Fibroblast of lung (primary cell): ENCODE results near the gene CASKIN1. TPM values are rescaled to one million over a fixed set of nuclear protein-coding genes. Genes with fewer than 3 reads are reported as not detected.

ENCODE experiments used
- DNase-seq, 2 donors: peaks; one replicate each; pipeline versions ENCODE4 v3.0.0 to v3.0.0-alpha.2; 2010; ENCODE audit warnings: low read depth in 2 of 2
- H2AFZ ChIP-seq: 2 replicates; pipeline ENCODE4 v1.5.1; 2012; ENCODE audit warnings: low read length, control low read depth, inconsistent platforms
- H3K27ac ChIP-seq: 2 replicates; pipeline ENCODE4 v1.5.1; 2011; ENCODE audit warnings: low read length, control low read depth; ENCODE audit not compliant: insufficient read depth
- H3K27me3 ChIP-seq: 2 replicates; pipeline ENCODE4 v1.5.1; 2011; ENCODE audit warnings: mild to moderate bottlenecking, low read length; ENCODE audit not compliant: control insufficient read depth, insufficient read depth
- H3K36me3 ChIP-seq: 2 replicates; pipeline ENCODE4 v1.5.1; 2011; ENCODE audit warnings: low read length; ENCODE audit not compliant: control insufficient read depth, insufficient read depth
- H3K4me1 ChIP-seq: 2 replicates; pipeline ENCODE4 v1.5.1; 2011; ENCODE audit warnings: low read length; ENCODE audit not compliant: control insufficient read depth, insufficient read depth; ENCODE audit errors: extremely low read depth
- H3K4me2 ChIP-seq: 2 replicates; pipeline ENCODE4 v1.5.1; 2011; ENCODE audit warnings: low read length, control low read depth; ENCODE audit not compliant: insufficient read depth; ENCODE audit errors: extremely low read depth
- H3K4me3 ChIP-seq, 4 experiments: fragments of 200-600 bp in 1 of 4; sonication (generic) in 1 of 4; replicated peaks in 1 of 4; 2 replicates each; pipeline ENCODE4 v1.5.1; 2011 to 2016; ENCODE audit warnings: low read length in 4 of 4, low read depth in 3 of 4, mild to moderate bottlenecking in 3 of 4, control low read depth in 2 of 4, inconsistent platforms in 1 of 4, mixed read lengths in 1 of 4; ENCODE audit not compliant: insufficient read depth in 1 of 4; ENCODE audit errors: control extremely low read depth in 1 of 4
- H3K79me2 ChIP-seq: 2 replicates; pipeline ENCODE4 v1.5.1; 2012; ENCODE audit warnings: mild to moderate bottlenecking, low read length, inconsistent platforms; ENCODE audit not compliant: control insufficient read depth, insufficient read depth
- H3K9ac ChIP-seq: 2 replicates; pipeline ENCODE4 v1.5.1; 2011; ENCODE audit warnings: mild to moderate bottlenecking, low read length, control low read depth; ENCODE audit not compliant: insufficient read depth
- H3K9me3 ChIP-seq: 2 replicates; pipeline ENCODE4 v1.5.1; 2012; ENCODE audit warnings: low read depth, low read length; ENCODE audit not compliant: control insufficient read depth, insufficient read depth
- H4K20me1 ChIP-seq: 2 replicates; pipeline ENCODE4 v1.5.1; 2011; ENCODE audit warnings: low read length; ENCODE audit not compliant: control insufficient read depth, insufficient read depth; ENCODE audit errors: extremely low read depth
- CTCF ChIP-seq, 2 donors: IDR thresholded peaks in 1 of 2; conservative IDR thresholded peaks in 1 of 2; 1 replicate in 1 of 2; 2 replicates in 1 of 2; pipeline ENCODE4 v1.5.1; 2011 to 2012; ENCODE audit warnings: low read length in 2 of 2, control low read depth in 1 of 2, inconsistent platforms in 1 of 2, low read depth in 1 of 2, mild to moderate bottlenecking in 1 of 2
- EZH2 ChIP-seq: IDR thresholded peaks from 2 replicates; pipeline ENCODE4 v1.5.1; 2012; ENCODE audit warnings: low read length, control low read depth, mild to moderate bottlenecking; ENCODE audit errors: missing control alignments
- polyA plus RNA-seq, 2 donors: library from polyadenylated mRNA; depleted of rRNA in 1 of 2; stranded (reverse) in 1 of 2; unstranded in 1 of 2; fragments of >200 nt; gene quantifications; 2 replicates each; pipeline ENCODE4 v1.2.1, GENCODE V29; 2011 to 2012; ENCODE audit warnings: missing spikeins in 1 of 2
- total RNA-seq: library from RNA; depleted of rRNA; stranded (reverse); fragments of >200 nt; gene quantifications from 2 replicates; pipeline ENCODE4 v1.2.1, GENCODE V29; 2014

CASKIN1 gene
- total and polyA plus RNA-seq, 2 donors (not counting 1 experiment from before 2014, with no cell fraction given) = 0.01 to 0.17 TPM

GRCh38 chr16:2167068-2167638 lies 29.3 kb downstream of the CASKIN1 start:
- no peak overlapping the region for H2AFZ ChIP-seq
- H3K36me3 ChIP-seq = peaks cover 26% of the 10 kb centered on the region
- H3K79me2 ChIP-seq = peaks cover 31% of the 10 kb centered on the region
- no peaks in the 10 kb centered on the region for H3K4me1 ChIP-seq
- H3K4me3 ChIP-seq = no peak overlapping the region
- no peak overlapping the region for H3K9ac ChIP-seq
- DNase-seq = no peak
- TF ChIP-seq CTCF (conservative IDR thresholded peaks at IDR 0.05 in 1 of 2, IDR thresholded peaks at IDR 0.05 in 1 of 2; ENCODE audit: low read depth in 1 of 2, low read length in 2 of 2) (no peak), EZH2 (no peak)
- no peak overlapping the region for H3K27ac ChIP-seq
- H3K4me2 ChIP-seq = no peak overlapping the region
- no peaks in the 10 kb centered on the region for H4K20me1 ChIP-seq
- H3K27me3 ChIP-seq = no peaks in the 10 kb centered on the region
- H3K9me3 ChIP-seq = no peaks in the 10 kb centered on the region

- Histone ChIP-seq H3K27ac (no peak overlapping the region), H3K4me2 (no peak overlapping the region), H4K20me1 (no peaks in the 10 kb centered on the region), H3K27me3 (no peaks in the 10 kb centered on the region), H2AFZ (no peak overlapping the region), H3K9me3 (no peaks in the 10 kb centered on the region), H3K36me3 (peaks cover 23% of the 10 kb centered on the region), H3K4me3 (no peak overlapping the region), H3K4me1 (peaks cover 2% of the 10 kb centered on the region), H3K79me2 (peaks cover 37% of the 10 kb centered on the region), H3K9ac (no peak overlapping the region)
- TF ChIP-seq CTCF (conservative IDR thresholded peaks at IDR 0.05 in 1 of 2, IDR thresholded peaks at IDR 0.05 in 1 of 2; ENCODE audit: low read depth in 1 of 2, low read length in 2 of 2) (no peak), EZH2 (no peak)
- no peak for DNase-seq
Measured at GRCh38 chr16:2166263-2167067, 29.9 kb downstream of the CASKIN1 start.

GRCh38 chr16:2165861-2166260 lies 30.5 kb downstream of the CASKIN1 start:
- Histone ChIP-seq H4K20me1 (no peaks in the 10 kb centered on the region), H3K9ac (no peak overlapping the region), H3K27me3 (no peaks in the 10 kb centered on the region), H3K9me3 (no peaks in the 10 kb centered on the region), H3K4me2 (no peak overlapping the region), H3K4me3 (no peak overlapping the region), H3K36me3 (peaks cover 23% of the 10 kb centered on the region), H3K79me2 (peaks cover 41% of the 10 kb centered on the region), H3K4me1 (peaks cover 4% of the 10 kb centered on the region), H2AFZ (no peak overlapping the region), H3K27ac (no peak overlapping the region)
- TF ChIP-seq CTCF (conservative IDR thresholded peaks at IDR 0.05 in 1 of 2, IDR thresholded peaks at IDR 0.05 in 1 of 2; ENCODE audit: low read depth in 1 of 2, low read length in 2 of 2) = no peak
- TF ChIP-seq EZH2 = no peak
- DNase-seq = no peak
